SK-N-SH treated with all-trans-retinoic acid at 6 μM for 48 hours (cell line): ENCODE results near the gene LEMD3.

Source experiments
- ARNTL ChIP-seq: fragments of 450-650 bp; formaldehyde crosslinking; IDR thresholded peaks from 2 replicates; pipeline ENCODE4 v1.5.0; 2020; ENCODE audit warnings: low read depth, mild to moderate bottlenecking, moderate library complexity, borderline replicate concordance
- BACH2 ChIP-seq: fragments of 250-450 bp; sonication (Bioruptor Pico); IDR thresholded peaks from 2 replicates; pipeline ENCODE4 v1.9.0; 2021; ENCODE audit warnings: mild to moderate bottlenecking, borderline replicate concordance
- CSDC2 ChIP-seq: fragments of 250-450 bp; sonication (Bioruptor Pico); IDR thresholded peaks from 2 replicates; pipeline ENCODE4 v1.5.0; 2020; ENCODE audit warnings: mild to moderate bottlenecking, moderate library complexity
- ESRRG ChIP-seq: fragments of 250-450 bp; sonication (Bioruptor Pico); IDR thresholded peaks from 2 replicates; pipeline ENCODE4 v1.6.1; 2021; ENCODE audit warnings: mild to moderate bottlenecking
- GLIS3 ChIP-seq: fragments of 250-450 bp; sonication (Bioruptor Pico); IDR thresholded peaks from 2 replicates; pipeline ENCODE4 v1.5.0; 2020; ENCODE audit warnings: mild to moderate bottlenecking, moderate library complexity
- RARB ChIP-seq: fragments of 250-450 bp; sonication (Bioruptor Pico); IDR thresholded peaks from 2 replicates; pipeline ENCODE4 v1.8.0; 2021; ENCODE audit warnings: mild to moderate bottlenecking, moderate library complexity
- ZFP3 ChIP-seq: fragments of 250-450 bp; sonication (Bioruptor Pico); IDR thresholded peaks from 2 replicates; pipeline ENCODE4 v1.5.0; 2020; ENCODE audit warnings: mild to moderate bottlenecking, moderate library complexity
- ZFP30 ChIP-seq: fragments of 450-650 bp; formaldehyde crosslinking; IDR thresholded peaks from 2 replicates; pipeline ENCODE4 v1.5.0; 2022; ENCODE audit warnings: mild to moderate bottlenecking, moderate library complexity
- TF ChIP-seq, protein P1 (sequence below): fragments of 250-450 bp; sonication (Bioruptor Pico); IDR thresholded peaks from 2 replicates; pipeline ENCODE4 v1.5.1; 2021; ENCODE audit warnings: mild to moderate bottlenecking, moderate library complexity
- TF ChIP-seq, protein P2 (sequence below): fragments of 250-450 bp; sonication (Bioruptor Pico); IDR thresholded peaks from 2 replicates; pipeline ENCODE4 v1.8.0; 2020; ENCODE audit warnings: mild to moderate bottlenecking, moderate library complexity, borderline replicate concordance
- TF ChIP-seq, protein P3 (sequence below): fragments of 250-450 bp; sonication (Bioruptor Pico); IDR thresholded peaks from 2 replicates; pipeline ENCODE4 v1.5.1; 2020; ENCODE audit warnings: low read depth, mild to moderate bottlenecking, moderate library complexity

DNA sequence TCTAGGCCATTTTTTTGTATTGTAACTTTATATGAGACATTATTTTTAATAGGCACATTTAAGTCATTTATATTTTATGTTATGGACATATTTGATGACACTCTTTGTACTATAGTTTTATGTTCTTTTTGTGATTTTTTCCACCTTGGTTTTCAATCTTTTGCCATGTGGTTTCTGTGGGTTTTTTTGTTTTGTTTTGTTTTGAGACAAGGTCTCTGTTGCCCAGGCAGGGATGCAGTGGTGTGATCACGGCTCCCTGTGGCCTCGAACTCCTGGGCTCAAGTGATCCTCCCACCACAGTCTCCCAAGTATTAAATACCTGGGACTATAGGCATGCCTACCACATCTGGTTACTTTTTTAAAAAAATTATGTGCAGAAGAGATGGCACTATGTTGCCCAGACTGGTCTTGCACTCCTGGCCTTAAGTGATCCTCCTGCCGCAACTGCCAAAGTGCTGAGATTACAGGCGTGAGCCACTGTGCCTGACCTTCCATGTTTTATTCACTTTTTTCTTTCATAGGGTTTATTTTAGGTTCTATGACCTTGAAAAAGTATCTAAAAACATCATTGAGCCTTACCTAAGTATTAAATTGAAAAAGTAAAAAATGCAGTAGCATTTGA is 125.4 kb downstream of the LEMD3 start:
- TF ChIP-seq GLIS3 (CRISPR knock-in tag): no peak
- TF ChIP-seq, protein P1, sequence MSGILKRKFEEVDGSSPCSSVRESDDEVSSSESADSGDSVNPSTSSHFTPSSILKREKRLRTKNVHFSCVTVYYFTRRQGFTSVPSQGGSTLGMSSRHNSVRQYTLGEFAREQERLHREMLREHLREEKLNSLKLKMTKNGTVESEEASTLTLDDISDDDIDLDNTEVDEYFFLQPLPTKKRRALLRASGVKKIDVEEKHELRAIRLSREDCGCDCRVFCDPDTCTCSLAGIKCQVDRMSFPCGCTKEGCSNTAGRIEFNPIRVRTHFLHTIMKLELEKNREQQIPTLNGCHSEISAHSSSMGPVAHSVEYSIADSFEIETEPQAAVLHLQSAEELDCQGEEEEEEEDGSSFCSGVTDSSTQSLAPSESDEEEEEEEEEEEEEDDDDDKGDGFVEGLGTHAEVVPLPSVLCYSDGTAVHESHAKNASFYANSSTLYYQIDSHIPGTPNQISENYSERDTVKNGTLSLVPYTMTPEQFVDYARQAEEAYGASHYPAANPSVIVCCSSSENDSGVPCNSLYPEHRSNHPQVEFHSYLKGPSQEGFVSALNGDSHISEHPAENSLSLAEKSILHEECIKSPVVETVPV (CRISPR knock-in tag): no peak
- TF ChIP-seq ARNTL (CRISPR knock-in tag): no peak
- no peak for TF ChIP-seq ZFP30 (CRISPR knock-in tag)
- TF ChIP-seq ZFP3 (CRISPR knock-in tag): no peak
- TF ChIP-seq, protein P2, sequence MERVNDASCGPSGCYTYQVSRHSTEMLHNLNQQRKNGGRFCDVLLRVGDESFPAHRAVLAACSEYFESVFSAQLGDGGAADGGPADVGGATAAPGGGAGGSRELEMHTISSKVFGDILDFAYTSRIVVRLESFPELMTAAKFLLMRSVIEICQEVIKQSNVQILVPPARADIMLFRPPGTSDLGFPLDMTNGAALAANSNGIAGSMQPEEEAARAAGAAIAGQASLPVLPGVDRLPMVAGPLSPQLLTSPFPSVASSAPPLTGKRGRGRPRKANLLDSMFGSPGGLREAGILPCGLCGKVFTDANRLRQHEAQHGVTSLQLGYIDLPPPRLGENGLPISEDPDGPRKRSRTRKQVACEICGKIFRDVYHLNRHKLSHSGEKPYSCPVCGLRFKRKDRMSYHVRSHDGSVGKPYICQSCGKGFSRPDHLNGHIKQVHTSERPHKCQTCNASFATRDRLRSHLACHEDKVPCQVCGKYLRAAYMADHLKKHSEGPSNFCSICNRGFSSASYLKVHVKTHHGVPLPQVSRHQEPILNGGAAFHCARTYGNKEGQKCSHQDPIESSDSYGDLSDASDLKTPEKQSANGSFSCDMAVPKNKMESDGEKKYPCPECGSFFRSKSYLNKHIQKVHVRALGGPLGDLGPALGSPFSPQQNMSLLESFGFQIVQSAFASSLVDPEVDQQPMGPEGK: no peak
- TF ChIP-seq BACH2: no peak
- no peak for TF ChIP-seq ESRRG (CRISPR knock-in tag)
- TF ChIP-seq, protein P3, sequence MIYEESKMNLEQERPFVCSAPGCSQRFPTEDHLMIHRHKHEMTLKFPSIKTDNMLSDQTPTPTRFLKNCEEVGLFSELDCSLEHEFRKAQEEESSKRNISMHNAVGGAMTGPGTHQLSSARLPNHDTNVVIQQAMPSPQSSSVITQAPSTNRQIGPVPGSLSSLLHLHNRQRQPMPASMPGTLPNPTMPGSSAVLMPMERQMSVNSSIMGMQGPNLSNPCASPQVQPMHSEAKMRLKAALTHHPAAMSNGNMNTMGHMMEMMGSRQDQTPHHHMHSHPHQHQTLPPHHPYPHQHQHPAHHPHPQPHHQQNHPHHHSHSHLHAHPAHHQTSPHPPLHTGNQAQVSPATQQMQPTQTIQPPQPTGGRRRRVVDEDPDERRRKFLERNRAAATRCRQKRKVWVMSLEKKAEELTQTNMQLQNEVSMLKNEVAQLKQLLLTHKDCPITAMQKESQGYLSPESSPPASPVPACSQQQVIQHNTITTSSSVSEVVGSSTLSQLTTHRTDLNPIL (CRISPR knock-in tag): no peak
- no peak for TF ChIP-seq CSDC2
- no peak for TF ChIP-seq RARB (CRISPR knock-in tag)
